OCI-LY1 (cell line): ENCODE results near the gene CDH22.

ENCODE experiments used
- H2AFZ ChIP-seq: fragments of 200-600 bp; sonication (generic), shearing (Covaris generic); 2 replicates; pipeline ENCODE4 v1.6.0; 2014; ENCODE audit warnings: antibody characterized with exemption, mild to moderate bottlenecking, low read length
- H3F3A ChIP-seq: fragments of 200-600 bp; sonication (generic), shearing (Covaris generic); 2 replicates; pipeline ENCODE4 v1.6.0; 2014; ENCODE audit warnings: mild to moderate bottlenecking, antibody characterized with exemption, low read length, moderate library complexity; ENCODE audit not compliant: insufficient read depth
- H3K27ac ChIP-seq: fragments of 200-600 bp; sonication (generic); 2 replicates; pipeline ENCODE4 v1.5.1; 2014; ENCODE audit warnings: low read length, mixed run types, mild to moderate bottlenecking, low read depth; ENCODE audit not compliant: poor library complexity, severe bottlenecking
- H3K27me3 ChIP-seq: fragments of 200-600 bp; sonication (generic); 2 replicates; pipeline ENCODE4 v1.6.0; 2014; ENCODE audit warnings: antibody characterized with exemption, mild to moderate bottlenecking, low read length, moderate library complexity; ENCODE audit not compliant: insufficient read depth
- H3K36me3 ChIP-seq: fragments of 200-600 bp; sonication (generic); 2 replicates; pipeline ENCODE4 v1.6.1; 2014; ENCODE audit warnings: mild to moderate bottlenecking, antibody characterized with exemption, low read length, moderate library complexity, mixed read lengths; ENCODE audit not compliant: insufficient read depth
- H3K4me1 ChIP-seq: fragments of 200-600 bp; sonication (generic); 2 replicates; pipeline ENCODE4 v1.5.1; 2014; ENCODE audit warnings: mild to moderate bottlenecking, low read length, moderate library complexity; ENCODE audit not compliant: insufficient read depth, severe bottlenecking
- H3K4me2 ChIP-seq: fragments of 200-600 bp; sonication (generic), shearing (Covaris generic); 2 replicates; pipeline ENCODE4 v1.6.1; 2014; ENCODE audit warnings: low read length
- H3K4me3 ChIP-seq: fragments of 200-600 bp; sonication (generic); 2 replicates; pipeline ENCODE4 v1.5.1; 2014; ENCODE audit warnings: low read length, low read depth, mild to moderate bottlenecking, mixed read lengths; ENCODE audit not compliant: poor library complexity, severe bottlenecking
- H3K79me2 ChIP-seq: fragments of 200-600 bp; shearing (Covaris generic); 2 replicates; pipeline ENCODE4 v1.6.1; 2016; ENCODE audit warnings: mixed run types, low read length, mixed read lengths; ENCODE audit not compliant: insufficient read depth
- H3K9ac ChIP-seq: fragments of 200-600 bp; sonication (generic), shearing (Covaris generic); 2 replicates; pipeline ENCODE4 v1.6.1; 2014; ENCODE audit warnings: mild to moderate bottlenecking, low read length, mixed read lengths
- H3K9me2 ChIP-seq: fragments of 200-600 bp; sonication (generic), shearing (Covaris generic); 2 replicates; pipeline ENCODE4 v1.6.1; 2014; ENCODE audit warnings: low read depth, mild to moderate bottlenecking, low read length, mixed read lengths
- H3K9me3 ChIP-seq: fragments of 200-600 bp; shearing (Covaris generic); 2 replicates; pipeline ENCODE4 v1.6.1; 2014; ENCODE audit warnings: low read length, mixed read lengths
- H4K20me1 ChIP-seq: fragments of 200-600 bp; sonication (generic), shearing (Covaris generic); 2 replicates; pipeline ENCODE4 v1.6.0; 2016; ENCODE audit warnings: mild to moderate bottlenecking, low read length; ENCODE audit not compliant: insufficient read depth
- EZH2 ChIP-seq: fragments of 200-600 bp; sonication (generic), shearing (Covaris generic); IDR thresholded peaks from 2 replicates; pipeline ENCODE4 v1.8.0; 2017; ENCODE audit warnings: borderline replicate concordance, mixed run types, mild to moderate bottlenecking, antibody characterized with exemption, low read length, moderate library complexity, mixed read lengths
- TF ChIP-seq, protein P1 (sequence below): fragments of 200-600 bp; sonication (generic), shearing (Covaris generic); IDR thresholded peaks from 2 replicates; pipeline ENCODE4 v1.5.1; 2017; ENCODE audit warnings: mild to moderate bottlenecking, antibody characterized with exemption, low read length, moderate library complexity, mixed read lengths

Gene CDH22

DNA sequence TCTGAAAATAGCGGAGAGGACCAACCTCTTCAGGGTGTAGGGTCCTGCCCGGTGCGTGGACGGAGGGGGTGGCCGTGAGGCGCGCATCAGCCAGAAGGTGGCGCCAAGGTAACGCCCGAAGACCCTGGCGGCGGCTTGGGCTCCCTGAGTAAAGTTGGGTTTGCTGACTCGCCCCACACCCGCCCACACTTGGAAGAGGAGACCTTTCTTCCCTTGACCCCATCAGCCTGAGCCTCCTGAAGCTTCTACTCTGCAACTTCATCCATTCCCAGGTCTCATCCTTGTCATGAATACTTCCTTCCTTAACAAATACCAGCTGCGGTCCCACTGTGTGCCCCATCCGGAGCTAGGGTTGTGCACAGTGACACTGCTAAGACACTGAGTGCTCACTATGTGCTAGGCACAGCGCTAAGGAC is 175.6 kb downstream of the CDH22 start:
- Histone ChIP-seq H3K4me1 (no peaks in the 10 kb centered on the region), H3K9ac (no peak overlapping the region), H3K27me3 (no peaks in the 10 kb centered on the region), H3K36me3 (peaks cover 2% of the 10 kb centered on the region; the same call in 1 of the 2 replicates), H3K9me2 (no peaks in the 10 kb centered on the region), H4K20me1 (no peaks in the 10 kb centered on the region), H3K4me3 (no peak overlapping the region), H3K27ac (no peak overlapping the region), H3K9me3 (no peaks in the 10 kb centered on the region), H2AFZ (no peak overlapping the region), H3K4me2 (no peak overlapping the region), H3K79me2 (no peaks in the 10 kb centered on the region), H3F3A (no peaks in the 10 kb centered on the region)
- TF ChIP-seq, protein P1, sequence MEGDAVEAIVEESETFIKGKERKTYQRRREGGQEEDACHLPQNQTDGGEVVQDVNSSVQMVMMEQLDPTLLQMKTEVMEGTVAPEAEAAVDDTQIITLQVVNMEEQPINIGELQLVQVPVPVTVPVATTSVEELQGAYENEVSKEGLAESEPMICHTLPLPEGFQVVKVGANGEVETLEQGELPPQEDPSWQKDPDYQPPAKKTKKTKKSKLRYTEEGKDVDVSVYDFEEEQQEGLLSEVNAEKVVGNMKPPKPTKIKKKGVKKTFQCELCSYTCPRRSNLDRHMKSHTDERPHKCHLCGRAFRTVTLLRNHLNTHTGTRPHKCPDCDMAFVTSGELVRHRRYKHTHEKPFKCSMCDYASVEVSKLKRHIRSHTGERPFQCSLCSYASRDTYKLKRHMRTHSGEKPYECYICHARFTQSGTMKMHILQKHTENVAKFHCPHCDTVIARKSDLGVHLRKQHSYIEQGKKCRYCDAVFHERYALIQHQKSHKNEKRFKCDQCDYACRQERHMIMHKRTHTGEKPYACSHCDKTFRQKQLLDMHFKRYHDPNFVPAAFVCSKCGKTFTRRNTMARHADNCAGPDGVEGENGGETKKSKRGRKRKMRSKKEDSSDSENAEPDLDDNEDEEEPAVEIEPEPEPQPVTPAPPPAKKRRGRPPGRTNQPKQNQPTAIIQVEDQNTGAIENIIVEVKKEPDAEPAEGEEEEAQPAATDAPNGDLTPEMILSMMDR = peak; percentile 82
- no peak for TF ChIP-seq EZH2

GRCh38 chr20:46131396-46131795 is 176.9 kb downstream of the CDH22 start:
- no peaks in the 10 kb centered on the region for H3K27me3 ChIP-seq
- H3K36me3 ChIP-seq = peaks cover 13% of the 10 kb centered on the region
- no peaks in the 10 kb centered on the region for H3K9me2 ChIP-seq
- no peak overlapping the region for H3K4me3 ChIP-seq
- no peaks in the 10 kb centered on the region for H3K79me2 ChIP-seq
- H3F3A ChIP-seq = no peaks in the 10 kb centered on the region
- H3K27ac ChIP-seq = no peak overlapping the region
- H4K20me1 ChIP-seq = no peaks in the 10 kb centered on the region
- H3K4me2 ChIP-seq = no peak overlapping the region
- no peak for TF ChIP-seq EZH2
- TF ChIP-seq, protein P1 = no peak
- no peak overlapping the region for H2AFZ ChIP-seq
- H3K9me3 ChIP-seq = no peaks in the 10 kb centered on the region
- H3K4me1 ChIP-seq = no peaks in the 10 kb centered on the region
- no peak overlapping the region for H3K9ac ChIP-seq

DNA sequence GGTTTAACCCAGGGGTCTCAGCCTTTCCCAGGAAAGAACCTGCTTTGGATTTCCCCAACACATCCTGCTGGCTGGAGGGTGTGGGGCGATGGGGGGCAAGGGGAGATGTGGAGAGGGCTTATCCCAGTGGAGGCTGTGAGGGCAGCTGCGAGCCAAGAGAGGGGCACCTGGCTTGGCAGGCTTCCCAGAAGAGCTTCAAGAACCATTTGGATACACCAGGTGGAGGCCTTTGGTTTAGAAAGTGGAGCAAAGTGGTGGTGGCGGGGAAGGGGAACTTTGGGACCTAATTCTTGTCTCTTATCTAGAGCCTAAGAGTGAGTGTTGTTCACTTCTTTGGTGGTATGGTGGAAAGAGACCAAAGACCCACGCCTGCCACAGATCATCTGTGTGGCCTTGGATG is 177.8 kb downstream of the CDH22 start:
- H3K36me3 ChIP-seq = peaks cover 21% of the 10 kb centered on the region
- H4K20me1 ChIP-seq = no peaks in the 10 kb centered on the region
- no peaks in the 10 kb centered on the region for H3K79me2 ChIP-seq
- H3K9ac ChIP-seq = no peak overlapping the region
- no peaks in the 10 kb centered on the region for H3K4me1 ChIP-seq
- H3K27me3 ChIP-seq = no peaks in the 10 kb centered on the region
- no peak for TF ChIP-seq EZH2
- TF ChIP-seq, protein P1 = no peak
- no peak overlapping the region for H3K4me3 ChIP-seq
- no peaks in the 10 kb centered on the region for H3F3A ChIP-seq
- H3K4me2 ChIP-seq = no peak overlapping the region
- no peak overlapping the region for H2AFZ ChIP-seq
- H3K27ac ChIP-seq = no peak overlapping the region
- H3K9me2 ChIP-seq = no peaks in the 10 kb centered on the region
- no peaks in the 10 kb centered on the region for H3K9me3 ChIP-seq
